Colonic mucosa (tissue), 4 donors: ENCODE measurements around the gene UBE2O. TPM values are rescaled to one million over a fixed set of nuclear protein-coding genes. Genes with fewer than 3 reads are reported as not detected.

Experiments used
- DNase-seq: peaks from one replicate; pipeline ENCODE4 v3.0.0-alpha.2; 2020
- H3K27ac ChIP-seq: fragments of 200-600 bp; one replicate; pipeline ENCODE4 v1.8.0; 2021
- H3K27me3 ChIP-seq: fragments of 200-600 bp; one replicate; pipeline ENCODE4 v1.8.0; 2021
- H3K36me3 ChIP-seq: fragments of 200-600 bp; one replicate; pipeline ENCODE4 v1.8.0; 2021
- H3K4me1 ChIP-seq: fragments of 200-600 bp; one replicate; pipeline ENCODE4 v1.8.0; 2021; ENCODE audit warnings: mild to moderate bottlenecking
- H3K4me3 ChIP-seq: fragments of 200-600 bp; one replicate; pipeline ENCODE4 v1.8.0; 2021
- H3K9ac ChIP-seq, 2 donors: one replicate each; pipeline ENCODE4 v1.7.0; 2013; ENCODE audit warnings: control low read depth in 2 of 2, low read depth in 2 of 2, low read length in 2 of 2
- H3K9me3 ChIP-seq: fragments of 200-600 bp; one replicate; pipeline ENCODE4 v1.8.0; 2021
- intact Hi-C: fragments of 100-400 bp; cut with DNase I; formaldehyde crosslinking; loops from one replicate; pipeline ENCODE4 v1.14.1; 2022
- total RNA-seq, 2 donors: library from RNA; stranded (reverse); fragmentation: NEBNext Ultra II Directional in 1 of 2; extraction: Animal tissue kit (Norgen Biotek cat#: 25700) in 1 of 2; gene quantifications; one replicate each; pipeline ENCODE4 v1.2.1, GENCODE V29; 2021
- TF ChIP-seq, protein P1 (sequence below): fragments of 200-600 bp; IDR thresholded peaks from one replicate; pipeline ENCODE4 v1.8.0; 2022; ENCODE audit warnings: antibody characterized with exemption, mild to moderate bottlenecking
- donor health status: healthy.
- donor health status: DM: no; HTN: no; CAD: no.
- donor health status: DM: no; HTN: no; CAD: no.

The UBE2O gene
- total RNA-seq, 2 donors from 2014 or later: 17.5 to 25.2 TPM

DNA sequence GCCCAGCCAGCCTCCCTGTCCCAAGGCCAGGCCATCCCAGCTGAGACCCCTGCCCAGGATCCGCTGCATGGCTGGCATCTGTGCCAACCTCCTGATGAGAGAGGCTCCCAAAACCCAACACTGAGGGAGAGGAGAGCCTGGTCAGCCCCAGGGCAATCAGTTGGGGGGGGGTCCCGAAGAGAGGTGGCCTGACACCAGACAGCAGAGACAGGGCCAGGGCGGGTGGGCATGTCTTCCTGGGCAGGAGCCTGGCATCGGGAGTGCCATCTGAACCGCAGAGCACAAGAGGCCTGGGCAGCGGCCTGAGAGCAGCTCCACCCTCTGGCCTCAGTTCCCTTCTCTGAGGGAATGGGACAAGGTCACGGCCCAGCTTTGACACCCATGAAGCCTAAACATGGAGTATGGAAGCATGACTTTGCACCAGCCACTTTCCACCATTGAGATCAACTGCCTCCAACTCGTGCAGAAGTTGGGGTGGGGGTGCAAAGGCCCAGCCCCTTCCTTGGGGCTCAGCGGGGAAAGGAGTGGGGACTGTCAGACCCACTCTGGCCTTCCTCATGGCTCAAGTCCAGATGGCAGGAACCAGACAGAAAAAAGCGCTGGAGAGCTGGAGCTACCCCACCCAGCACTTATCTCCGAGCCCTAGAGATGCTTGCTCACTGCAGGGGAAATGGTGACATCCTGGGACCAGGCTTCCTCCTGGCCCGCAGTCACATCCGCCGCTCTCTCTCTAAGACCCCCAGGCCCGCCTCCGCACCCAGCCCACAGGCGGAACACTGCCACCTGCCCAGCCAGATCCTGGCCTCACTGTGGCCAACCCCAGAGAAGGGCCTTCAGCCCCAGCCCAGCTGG is 38.5 kb upstream of the UBE2O start:
- Histone ChIP-seq H3K4me1 (peaks cover 32% of the 10 kb centered on the region), H3K4me3 (no peak overlapping the region), H3K9ac (peak overlapping the region; percentile 9 to 82), H3K27ac (peak overlapping the region; percentile 72), H3K36me3 (no peaks in the 10 kb centered on the region), H3K9me3 (no peaks in the 10 kb centered on the region), H3K27me3 (no peaks in the 10 kb centered on the region)
- DNase-seq: peak; percentile 48
- TF ChIP-seq, protein P1, sequence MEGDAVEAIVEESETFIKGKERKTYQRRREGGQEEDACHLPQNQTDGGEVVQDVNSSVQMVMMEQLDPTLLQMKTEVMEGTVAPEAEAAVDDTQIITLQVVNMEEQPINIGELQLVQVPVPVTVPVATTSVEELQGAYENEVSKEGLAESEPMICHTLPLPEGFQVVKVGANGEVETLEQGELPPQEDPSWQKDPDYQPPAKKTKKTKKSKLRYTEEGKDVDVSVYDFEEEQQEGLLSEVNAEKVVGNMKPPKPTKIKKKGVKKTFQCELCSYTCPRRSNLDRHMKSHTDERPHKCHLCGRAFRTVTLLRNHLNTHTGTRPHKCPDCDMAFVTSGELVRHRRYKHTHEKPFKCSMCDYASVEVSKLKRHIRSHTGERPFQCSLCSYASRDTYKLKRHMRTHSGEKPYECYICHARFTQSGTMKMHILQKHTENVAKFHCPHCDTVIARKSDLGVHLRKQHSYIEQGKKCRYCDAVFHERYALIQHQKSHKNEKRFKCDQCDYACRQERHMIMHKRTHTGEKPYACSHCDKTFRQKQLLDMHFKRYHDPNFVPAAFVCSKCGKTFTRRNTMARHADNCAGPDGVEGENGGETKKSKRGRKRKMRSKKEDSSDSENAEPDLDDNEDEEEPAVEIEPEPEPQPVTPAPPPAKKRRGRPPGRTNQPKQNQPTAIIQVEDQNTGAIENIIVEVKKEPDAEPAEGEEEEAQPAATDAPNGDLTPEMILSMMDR: no peak
- intact Hi-C loops: no loop called here

DNA sequence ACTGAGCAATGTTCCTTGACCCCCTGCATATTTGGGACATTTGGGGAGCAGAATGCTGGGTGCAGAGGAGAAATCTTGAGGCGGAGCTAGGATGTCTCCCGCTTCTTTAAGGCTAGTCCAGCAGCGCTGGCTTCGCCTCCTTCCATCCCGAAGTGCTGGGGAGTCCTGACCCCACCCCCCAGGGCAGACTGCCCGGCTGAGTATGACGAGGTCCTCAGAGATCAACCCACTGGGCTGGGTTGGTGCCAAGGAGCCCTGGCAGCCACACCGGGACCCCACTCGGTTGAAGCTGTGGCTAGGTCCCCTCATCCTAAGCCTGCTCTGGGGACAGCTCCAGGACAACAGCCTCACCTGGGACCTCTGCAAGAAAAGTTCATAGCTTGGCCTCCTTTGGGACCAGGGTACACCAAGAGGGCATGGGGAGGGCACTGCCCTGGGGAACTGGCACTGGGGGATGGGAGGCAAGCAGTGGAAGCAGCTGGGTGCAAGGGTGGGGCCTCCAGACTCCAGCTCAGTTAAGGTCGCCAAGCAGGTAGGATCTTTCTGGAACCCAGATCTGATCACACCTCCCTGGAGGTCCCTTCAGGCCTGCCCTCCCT is 37.3 kb upstream of the UBE2O start:
- peaks cover 32% of the 10 kb centered on the region for H3K4me1 ChIP-seq

DNA sequence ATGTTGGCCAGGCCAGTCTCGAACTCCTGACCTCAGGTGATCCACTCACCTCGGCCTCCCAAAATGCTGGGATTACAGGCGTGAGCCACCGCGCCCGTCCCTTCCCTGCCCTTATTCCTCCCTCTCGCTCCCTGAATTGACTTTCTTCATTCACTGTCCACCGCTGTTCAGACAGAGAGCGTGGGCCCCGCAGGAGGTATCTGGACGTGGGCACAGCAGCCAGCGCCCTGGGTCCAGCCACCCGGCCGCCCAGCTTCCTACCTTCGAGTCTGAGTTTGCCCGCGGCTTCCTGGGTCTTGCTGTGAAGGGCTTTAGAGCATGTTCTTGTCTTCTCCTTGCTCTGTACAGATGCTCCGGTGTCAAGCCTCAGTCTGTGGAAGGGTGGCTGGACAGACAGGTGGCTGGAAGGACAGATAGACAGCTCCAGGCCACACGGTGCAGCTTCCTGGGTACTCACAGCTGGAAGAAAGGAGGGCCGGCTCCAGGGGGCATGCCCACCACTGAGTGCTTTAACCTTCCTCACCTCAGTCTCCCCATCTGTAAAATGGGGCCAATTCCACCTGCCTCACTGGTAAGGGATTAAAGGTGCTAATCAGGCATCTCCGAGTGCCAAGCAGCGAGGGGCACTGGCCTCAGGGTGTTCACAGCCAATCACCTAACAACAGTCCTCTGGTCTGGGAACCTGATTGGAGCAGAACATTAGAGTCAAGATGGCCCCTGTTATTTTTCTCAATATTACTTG is 34.7 kb upstream of the UBE2O start:
- DNase-seq: no peak
- Histone ChIP-seq H3K27ac (no peak overlapping the region), H3K27me3 (no peaks in the 10 kb centered on the region), H3K4me1 (peaks cover 20% of the 10 kb centered on the region), H3K9me3 (no peaks in the 10 kb centered on the region), H3K36me3 (no peaks in the 10 kb centered on the region), H3K9ac (no peak overlapping the region), H3K4me3 (no peak overlapping the region)
- TF ChIP-seq, protein P1: no peak
- intact Hi-C loops: no loop called here

More for the DNA sequence above, 37.3 kb upstream of the UBE2O start:
- intact Hi-C loops: no loop called here
- TF ChIP-seq, protein P1: no peak
- H3K27me3 ChIP-seq: no peaks in the 10 kb centered on the region
- H3K4me3 ChIP-seq: no peak overlapping the region
- no peak overlapping the region for H3K27ac ChIP-seq
- DNase-seq: no peak
- H3K9ac ChIP-seq: peak overlapping the region in 1 of 2 donors; percentile 21
- H3K9me3 ChIP-seq: no peaks in the 10 kb centered on the region
- no peaks in the 10 kb centered on the region for H3K36me3 ChIP-seq

DNA sequence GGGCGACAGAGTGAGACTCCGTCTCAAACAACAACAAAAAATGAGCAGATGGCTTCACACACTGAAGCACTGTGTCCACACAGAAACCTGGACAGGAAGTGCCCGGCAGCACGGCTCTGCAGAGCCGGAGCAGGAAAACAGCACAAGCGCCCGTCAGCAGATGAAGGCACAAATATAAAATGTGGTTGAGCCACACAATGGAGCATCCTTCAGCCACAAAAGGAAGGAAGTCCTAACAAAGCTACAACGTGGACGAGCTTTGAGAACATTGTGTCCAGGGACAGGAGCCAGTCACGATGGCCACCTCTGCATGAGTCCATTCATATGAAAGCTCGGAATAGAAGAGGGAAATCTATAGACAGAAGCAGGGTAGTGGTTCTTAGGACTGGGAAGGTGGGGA is 32.6 kb upstream of the UBE2O start:
- Histone ChIP-seq H3K27me3 (no peaks in the 10 kb centered on the region), H3K4me1 (peaks cover 3% of the 10 kb centered on the region), H3K9ac (no peak overlapping the region), H3K9me3 (no peaks in the 10 kb centered on the region), H3K4me3 (no peak overlapping the region), H3K27ac (no peak overlapping the region), H3K36me3 (no peaks in the 10 kb centered on the region)
- intact Hi-C loops: no loop called here
- TF ChIP-seq, protein P1: no peak
- DNase-seq: no peak

DNA sequence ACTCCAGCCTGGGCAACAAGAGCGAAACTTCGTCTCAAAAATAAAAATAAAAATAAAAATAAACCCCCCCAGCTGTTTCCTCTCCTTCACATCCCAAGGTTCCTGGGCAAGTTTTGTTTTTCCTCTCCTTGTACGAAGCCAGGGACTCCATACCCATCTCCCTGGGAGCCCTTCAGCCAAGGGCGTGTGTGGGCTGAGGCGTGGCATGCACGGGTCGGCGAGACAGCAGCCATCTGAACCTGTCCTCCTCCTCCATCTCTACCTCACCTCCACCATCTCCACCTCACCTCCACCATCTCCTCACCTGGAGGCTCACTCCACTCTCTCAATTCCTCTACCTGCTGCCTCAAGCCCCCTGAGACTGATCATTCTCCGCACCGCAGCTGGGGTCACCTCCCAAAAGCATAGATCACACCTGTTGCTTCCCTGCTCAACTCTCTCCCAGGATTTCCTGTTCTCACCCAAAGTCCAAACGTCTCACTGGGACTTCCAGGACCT is 31.3 kb upstream of the UBE2O start:
- Histone ChIP-seq H3K4me3 (no peak overlapping the region), H3K9ac (no peak overlapping the region), H3K27me3 (no peaks in the 10 kb centered on the region), H3K4me1 (no peaks in the 10 kb centered on the region), H3K36me3 (no peaks in the 10 kb centered on the region), H3K9me3 (no peaks in the 10 kb centered on the region), H3K27ac (no peak overlapping the region)
- DNase-seq: no peak
- intact Hi-C loops: no loop called here
- TF ChIP-seq, protein P1: no peak
